AG09319 (cell line): Measurements from ENCODE around the gene LIN7A.

ENCODE experiments used
- DNase-seq: peaks from one replicate; pipeline ENCODE4 v3.0.0-alpha.2; 2010; ENCODE audit warnings: low read depth; ENCODE audit errors: extremely low read depth
- CTCF ChIP-seq: IDR thresholded peaks from 2 replicates; pipeline ENCODE4 v1.5.1; 2011; ENCODE audit warnings: low read depth, mild to moderate bottlenecking, inconsistent platforms, low read length, moderate library complexity

LIN7A gene

DNA sequence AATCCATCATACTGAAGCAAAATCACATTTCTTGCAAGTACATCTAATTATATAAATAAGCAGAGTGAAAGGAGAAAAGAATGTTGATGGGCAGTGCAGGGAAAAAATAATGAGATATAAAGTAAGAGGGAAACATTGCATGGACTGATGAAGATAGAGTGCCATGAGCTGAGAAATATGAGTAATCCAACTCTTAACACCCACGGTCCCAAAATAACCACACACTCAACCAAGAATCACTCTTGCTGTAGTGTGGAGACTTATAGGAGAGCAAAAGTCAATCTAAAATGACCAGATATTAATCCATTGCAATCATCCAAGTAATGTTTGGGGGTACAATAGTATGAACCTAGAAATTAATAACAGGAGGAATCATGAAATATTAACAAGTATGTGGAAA is 180.9 kb downstream of the LIN7A start:
- no peak for DNase-seq
- TF ChIP-seq CTCF: no peak

GRCh38 chr12:80754274-80754673 is 183.5 kb downstream of the LIN7A start:
- no peak for TF ChIP-seq CTCF
- DNase-seq: no peak

- TF ChIP-seq CTCF: no peak
- DNase-seq: no peak
Observed at GRCh38 chr12:80752464-80752863, 185.3 kb downstream of the LIN7A start.

GRCh38 chr12:80749456-80749855 is 188.3 kb downstream of the LIN7A start:
- TF ChIP-seq CTCF: no peak
- DNase-seq: no peak

GRCh38 chr12:80747800-80748199 is 189.9 kb downstream of the LIN7A start:
- TF ChIP-seq CTCF: no peak

DNA sequence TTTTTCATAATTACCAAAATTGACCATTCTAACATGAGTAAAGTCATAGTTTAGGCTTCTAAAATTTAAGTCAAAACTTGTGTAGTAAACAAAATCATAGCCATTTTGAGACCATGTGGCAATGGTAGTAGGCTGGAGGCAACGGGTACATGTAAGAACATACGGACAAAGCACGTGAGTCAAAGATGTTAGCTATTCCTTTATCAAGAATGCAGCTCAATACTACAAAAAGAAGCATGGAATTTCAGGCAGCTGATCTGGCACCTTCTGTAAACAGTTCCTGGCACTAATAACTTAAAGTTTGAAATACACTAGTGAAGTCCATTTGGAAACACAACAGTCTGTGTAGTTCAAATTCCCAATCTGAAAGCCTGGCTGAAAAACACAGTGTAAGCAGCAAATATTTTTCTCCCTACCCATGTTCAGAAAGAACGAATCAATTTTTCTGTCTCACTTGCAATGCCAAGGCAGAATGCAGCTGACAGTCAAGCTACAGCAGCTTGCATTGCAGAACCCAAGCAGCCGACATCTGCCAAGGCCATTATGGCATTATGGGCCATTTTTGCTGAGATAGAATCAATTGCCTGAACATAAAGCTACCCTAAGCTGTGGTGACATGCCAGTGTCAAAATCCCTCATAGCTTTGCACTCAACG is 191.8 kb downstream of the LIN7A start:
- no peak for DNase-seq
- TF ChIP-seq CTCF: no peak

More at GRCh38 chr12:80747800-80748199, 189.9 kb downstream of the LIN7A start:
- DNase-seq: no peak
